Measurements from ENCODE around the gene NPC1L1. TPM values are rescaled to one million over a fixed set of nuclear protein-coding genes. Genes with fewer than 3 reads are reported as not detected.

The NPC1L1 gene
- total RNA-seq, 1 donor from 2014 or later = 21.1 TPM

DNA sequence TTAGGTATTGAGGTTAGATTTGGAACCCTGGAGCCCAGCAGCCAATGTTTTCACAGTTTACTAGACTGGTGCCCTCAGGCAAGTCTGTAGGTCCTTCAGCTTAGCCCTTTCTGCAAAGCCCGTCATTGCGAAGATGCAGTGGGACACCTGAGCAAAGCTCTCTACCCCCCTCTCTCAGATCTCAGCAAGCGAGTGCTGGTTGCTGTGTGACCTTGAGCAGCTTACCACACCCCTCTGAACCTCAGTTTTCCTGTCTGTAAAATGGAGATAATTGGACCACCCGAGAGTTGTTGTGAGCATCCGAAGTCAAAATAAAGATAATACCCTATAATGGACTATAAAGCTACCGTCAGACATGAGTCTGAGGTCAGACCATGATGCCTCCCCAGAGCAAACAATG lies 3.7 kb downstream of the NPC1L1 start:
- ATAC-seq (no peak), DNase-seq (ENCODE audit: low spot score) (no peak)

DNA sequence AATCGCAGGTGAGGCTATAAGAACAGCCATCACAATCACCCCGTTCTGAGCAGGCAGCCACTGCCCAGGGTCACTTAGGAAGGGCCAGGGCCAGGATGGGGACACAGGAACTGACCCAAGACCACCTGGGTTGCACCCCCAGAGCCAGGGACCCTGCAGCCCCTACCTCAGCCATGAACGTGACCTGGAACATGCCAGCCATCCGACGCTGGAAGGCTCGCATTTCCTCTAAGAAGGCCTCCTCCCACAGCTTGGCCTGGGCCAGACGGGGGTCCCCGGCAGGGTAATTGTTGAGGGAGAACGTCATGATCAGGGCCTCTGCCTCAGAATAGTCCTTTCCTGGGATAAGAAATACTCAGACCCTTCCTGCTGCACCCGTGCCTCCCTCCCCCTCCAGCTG lies 5.0 kb downstream of the NPC1L1 start:
- DNase-seq (ENCODE audit: low spot score) = no peak

DNA sequence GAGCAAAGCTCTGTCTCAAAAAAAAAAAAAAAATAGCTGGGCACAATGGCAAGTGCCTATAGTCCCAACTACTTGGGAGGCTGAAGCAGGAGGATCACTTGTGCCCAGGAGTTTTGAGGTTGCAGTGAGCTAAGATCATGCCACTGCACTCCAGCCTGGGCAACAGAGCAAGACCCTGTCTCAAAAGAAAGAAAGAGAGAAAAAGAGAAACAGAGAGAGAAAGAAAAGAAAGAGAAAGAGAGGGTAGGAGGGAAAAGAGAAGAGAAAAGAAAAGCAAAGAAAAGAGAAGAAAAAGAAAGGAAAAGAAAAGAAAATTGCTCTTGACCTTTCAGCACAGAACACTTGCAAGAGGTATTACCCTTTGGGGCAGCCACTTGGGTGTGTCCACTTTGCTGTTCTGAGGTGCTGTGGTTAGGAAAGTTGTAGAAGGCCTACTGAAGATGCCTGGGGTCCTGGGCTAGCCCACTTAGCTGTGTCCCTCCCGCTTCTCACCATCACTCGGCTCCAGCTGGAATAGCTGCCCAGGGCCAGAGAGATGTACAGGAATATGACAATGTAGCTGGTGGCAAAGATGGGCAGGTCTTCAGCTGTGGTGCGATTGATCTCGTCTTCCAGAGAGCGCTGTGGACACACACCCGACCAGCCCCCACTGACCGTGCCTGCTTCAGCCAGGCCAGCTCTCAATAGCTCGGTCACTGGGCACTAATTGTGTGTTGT lies 5.6 kb downstream of the NPC1L1 start:
- no peak for DNase-seq (ENCODE audit: low spot score)
- no peak for ATAC-seq

More for the DNA sequence above, 5.0 kb downstream of the NPC1L1 start:
- ATAC-seq = no peak

DNA sequence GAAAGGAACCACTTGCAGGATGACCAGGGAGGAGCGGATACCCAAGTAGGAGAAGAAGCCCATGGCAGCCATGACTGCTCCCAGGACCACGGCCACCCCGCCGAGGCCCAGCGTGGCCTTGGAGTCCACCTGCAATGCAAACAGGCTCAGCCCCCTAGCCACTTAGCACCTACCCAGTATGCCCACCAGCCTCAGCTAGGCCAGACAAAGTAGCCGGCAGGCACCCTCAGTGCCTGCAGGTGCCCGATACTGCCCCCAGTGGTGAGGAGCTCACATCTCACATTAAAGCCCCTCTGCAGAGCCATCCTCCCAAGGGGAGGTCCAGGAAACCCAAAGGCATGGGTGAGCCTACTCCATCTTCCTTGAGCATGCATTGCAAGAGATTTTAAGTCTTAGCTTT lies 6.6 kb downstream of the NPC1L1 start:
- ATAC-seq = peak; percentile 43
- peak; percentile 47 for DNase-seq (ENCODE audit: low spot score)

DNA sequence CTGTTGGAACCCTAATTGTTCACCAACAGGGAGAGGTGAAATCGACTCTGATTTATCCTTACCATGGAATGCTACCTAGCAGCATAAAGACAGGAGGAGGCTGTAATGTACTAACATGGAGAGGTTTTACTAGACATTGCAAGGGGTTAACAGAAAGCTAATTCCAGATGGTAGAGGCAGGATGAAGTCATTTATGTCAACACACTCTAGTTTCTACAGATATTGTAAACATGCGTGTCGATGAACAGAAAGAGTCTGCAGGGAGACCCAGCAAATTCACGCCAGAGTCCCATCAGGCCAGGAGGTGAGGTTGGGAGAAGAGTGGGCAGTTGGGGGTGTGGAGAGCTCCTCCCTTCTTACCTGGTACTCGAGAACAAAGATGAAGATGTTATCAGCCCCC lies 7.0 kb downstream of the NPC1L1 start:
- no peak for ATAC-seq

DNA sequence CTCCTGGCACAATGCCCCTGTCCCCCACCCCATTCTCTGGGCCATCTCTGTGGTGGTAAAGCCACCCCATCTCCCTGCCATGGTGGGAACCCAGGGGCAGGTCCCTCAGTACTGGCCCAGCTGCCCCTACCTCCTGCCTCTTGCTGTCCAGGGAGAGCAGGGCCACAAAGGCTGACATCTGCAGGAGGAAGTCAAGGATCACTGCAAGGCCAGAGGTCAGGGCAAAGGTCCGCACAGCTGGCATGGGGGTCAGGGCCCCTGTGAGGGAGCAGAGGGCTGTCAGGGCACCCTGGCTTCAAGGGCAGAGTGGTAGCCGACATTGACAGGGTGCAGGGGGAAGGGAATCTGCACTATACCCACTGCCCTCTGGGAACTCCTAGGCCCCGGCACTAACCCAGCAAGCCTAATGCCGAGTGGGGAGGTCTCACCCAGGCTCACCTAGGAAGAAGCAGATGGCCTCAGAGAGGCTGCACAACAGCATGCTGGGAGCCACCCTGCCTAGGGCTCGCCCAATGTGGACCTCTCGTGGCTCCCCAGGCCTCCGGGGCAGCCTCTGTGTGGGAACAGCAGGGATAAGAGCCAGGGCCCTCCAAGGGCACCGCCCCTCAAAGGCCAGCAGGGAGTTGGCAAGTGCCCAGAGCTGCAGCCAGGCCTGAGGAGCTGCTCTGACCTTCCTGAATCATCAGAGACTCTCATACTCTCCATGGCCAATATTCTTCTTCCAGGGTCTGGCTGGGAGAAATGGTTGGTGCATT lies 7.7 kb downstream of the NPC1L1 start:
- ATAC-seq (no peak), DNase-seq (ENCODE audit: low spot score) (no peak)

More for the DNA sequence above, 7.0 kb downstream of the NPC1L1 start:
- no peak for DNase-seq (ENCODE audit: low spot score)

DNA sequence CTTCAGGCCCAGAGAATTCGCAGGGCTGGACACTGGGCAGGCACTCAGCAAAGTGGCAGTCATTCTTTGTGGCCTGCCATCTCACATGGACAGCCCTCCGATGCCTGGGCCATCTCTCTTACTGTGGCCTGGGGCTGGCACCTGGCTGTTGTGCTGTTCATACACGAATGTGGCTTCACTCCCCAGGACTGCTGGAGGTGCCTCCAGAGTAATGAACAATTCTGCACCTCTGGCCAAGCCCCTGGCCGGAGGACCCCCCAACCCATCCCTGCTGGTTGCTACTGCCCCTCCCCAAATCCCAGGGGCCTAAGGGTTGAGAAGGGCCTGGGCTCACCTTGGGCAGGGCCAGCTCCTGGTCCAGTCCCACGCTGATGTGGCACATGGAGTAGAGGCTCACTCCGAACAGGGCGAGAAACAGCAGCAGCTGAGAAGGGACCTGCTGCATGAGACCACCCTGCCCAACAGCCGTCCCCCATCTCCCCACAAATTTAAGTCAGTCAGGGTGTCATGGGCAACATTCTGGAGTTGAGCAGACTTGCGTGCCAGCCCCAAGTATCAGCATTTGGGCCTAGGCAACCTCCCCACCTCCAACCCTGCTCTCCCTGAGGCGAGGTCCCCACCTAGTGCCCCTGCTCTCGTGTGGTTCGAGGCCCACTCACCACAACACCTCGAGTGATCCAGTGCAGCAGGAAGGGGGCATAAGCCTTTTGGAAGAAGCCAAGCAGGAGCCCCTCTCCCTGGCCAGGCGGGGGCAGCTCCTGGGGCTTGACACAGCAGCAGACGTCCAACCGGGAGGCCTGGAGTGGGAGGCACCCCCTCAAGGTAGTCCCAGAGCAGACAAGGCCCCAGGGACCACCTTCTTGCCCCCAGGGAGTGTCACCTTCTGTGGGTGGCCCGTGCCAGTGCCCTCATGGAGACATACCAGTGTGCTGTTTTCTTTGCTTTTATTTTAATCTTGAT lies 9.4 kb downstream of the NPC1L1 start:
- ATAC-seq (no peak), DNase-seq (ENCODE audit: low spot score) (peak; percentile 35)

DNA sequence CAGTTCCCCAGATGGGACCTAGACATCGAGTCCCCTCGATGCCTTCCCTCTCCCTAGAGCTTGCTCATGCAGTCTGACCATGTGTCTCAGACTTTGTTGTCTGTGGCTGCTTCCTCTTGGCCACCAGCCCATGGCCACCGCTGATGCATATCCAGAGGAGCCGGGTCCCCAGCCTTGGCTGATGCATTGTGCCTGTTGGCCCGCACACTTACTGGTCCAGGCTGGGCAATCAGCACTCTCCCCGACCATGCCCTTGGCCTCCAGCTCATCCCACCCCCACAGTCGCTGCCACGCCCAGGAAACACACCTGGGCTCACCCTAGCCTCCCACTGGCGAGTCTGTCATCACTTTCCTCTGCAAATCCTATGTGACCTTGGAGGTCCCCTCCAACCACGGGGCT lies 10.1 kb downstream of the NPC1L1 start:
- ATAC-seq (peak; percentile 13), DNase-seq (ENCODE audit: low spot score) (peak; percentile 41)

DNA sequence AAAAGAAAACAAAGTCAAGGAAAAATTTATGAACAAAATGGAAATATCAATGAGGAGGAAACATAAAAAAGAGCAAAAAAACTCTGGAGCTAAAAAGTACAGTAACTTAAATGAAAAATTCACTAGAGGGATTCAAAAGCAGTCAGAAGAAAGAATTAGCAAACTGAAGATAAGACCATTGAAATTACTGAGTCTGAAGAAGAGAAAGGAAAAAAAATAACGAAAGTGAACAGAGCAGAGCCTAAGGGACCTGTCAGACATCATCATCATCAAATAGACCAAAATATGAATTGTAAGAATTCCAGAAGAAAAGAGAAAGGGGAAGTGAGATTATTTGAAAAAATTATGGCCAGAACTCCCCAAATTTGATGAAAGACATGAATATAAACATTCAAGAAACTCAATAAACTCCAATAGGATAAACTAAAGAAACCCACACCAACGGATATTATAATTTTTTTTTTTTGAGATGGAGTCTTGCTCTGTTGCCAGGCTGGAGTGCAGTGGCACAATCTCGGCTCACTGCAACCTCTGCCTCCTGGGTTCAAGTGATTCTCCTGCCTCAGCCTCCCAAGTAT lies 16.2 kb downstream of the NPC1L1 start:
- no peak for ATAC-seq
- DNase-seq (ENCODE audit: low spot score) = no peak

DNA sequence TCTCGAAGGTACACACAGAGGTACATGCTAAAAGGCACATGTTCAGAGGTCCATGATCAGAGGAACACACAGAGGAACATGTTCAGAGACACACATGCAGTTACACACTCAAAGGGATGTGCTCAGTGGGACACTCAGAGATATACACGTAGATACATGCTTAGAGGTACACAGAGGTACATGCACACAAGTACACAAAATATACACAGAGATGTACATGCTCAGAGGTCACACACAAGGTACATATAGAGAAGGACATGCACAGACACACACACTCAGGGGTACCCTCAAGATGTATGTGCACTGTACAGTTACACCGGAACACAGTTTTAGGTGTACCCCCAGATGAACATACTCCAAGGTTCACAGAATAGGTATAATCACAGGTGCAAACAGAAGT lies 18.8 kb downstream of the NPC1L1 start:
- DNase-seq (ENCODE audit: low spot score) = no peak
- no peak for ATAC-seq

DNA sequence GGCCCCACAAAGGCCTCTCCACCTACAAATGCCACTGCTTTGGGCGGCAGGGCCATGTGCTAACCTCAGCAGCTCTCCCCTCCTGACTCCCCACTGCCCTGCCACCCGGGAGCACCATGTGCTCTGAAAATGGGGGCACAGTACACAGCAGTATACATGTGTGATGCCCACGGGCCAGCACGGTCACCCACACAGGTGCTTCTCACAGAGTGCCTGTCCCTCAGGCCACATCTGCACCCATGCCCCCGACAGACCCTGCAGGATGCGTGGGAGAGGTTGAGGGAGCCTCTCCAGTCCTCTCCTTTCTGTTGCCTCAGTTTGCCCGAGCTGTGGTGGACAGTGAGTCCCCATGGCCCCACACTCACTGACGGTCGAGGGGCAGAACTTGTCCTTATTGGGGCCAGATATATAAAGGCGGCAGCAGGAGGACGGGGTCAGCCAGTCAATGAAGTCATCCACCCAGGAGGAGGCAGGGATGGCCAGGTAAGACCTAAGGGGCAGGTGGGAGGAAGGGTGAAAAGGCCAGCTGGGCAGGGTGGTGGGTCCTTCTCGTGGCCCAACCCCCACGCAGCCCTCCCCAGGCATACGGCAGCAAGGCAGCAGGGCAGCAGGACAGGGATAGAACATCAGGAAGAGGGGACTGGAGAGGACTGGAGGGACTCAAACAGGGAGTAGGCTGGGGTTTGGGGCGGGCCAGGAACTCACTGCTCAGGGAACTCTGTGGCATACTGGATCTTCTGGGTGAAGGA lies 19.6 kb downstream of the NPC1L1 start:
- ATAC-seq (no peak), DNase-seq (ENCODE audit: low spot score) (no peak)

GRCh38 chr7:44520574-44520973 lies 20.6 kb downstream of the NPC1L1 start:
- DNase-seq (ENCODE audit: low spot score) (no peak), ATAC-seq (no peak)

GRCh38 chr7:44519546-44519945 lies 21.6 kb downstream of the NPC1L1 start:
- ATAC-seq = no peak
- DNase-seq (ENCODE audit: low spot score) = no peak

GRCh38 chr7:44518761-44519160 lies 22.4 kb downstream of the NPC1L1 start:
- no peak for ATAC-seq

GRCh38 chr7:44517175-44517574 lies 24.0 kb downstream of the NPC1L1 start:
- ATAC-seq = peak; percentile 81
- peak; percentile 58 for DNase-seq (ENCODE audit: low spot score)

More at GRCh38 chr7:44518761-44519160, 22.4 kb downstream of the NPC1L1 start:
- no peak for DNase-seq (ENCODE audit: low spot score)

DNA sequence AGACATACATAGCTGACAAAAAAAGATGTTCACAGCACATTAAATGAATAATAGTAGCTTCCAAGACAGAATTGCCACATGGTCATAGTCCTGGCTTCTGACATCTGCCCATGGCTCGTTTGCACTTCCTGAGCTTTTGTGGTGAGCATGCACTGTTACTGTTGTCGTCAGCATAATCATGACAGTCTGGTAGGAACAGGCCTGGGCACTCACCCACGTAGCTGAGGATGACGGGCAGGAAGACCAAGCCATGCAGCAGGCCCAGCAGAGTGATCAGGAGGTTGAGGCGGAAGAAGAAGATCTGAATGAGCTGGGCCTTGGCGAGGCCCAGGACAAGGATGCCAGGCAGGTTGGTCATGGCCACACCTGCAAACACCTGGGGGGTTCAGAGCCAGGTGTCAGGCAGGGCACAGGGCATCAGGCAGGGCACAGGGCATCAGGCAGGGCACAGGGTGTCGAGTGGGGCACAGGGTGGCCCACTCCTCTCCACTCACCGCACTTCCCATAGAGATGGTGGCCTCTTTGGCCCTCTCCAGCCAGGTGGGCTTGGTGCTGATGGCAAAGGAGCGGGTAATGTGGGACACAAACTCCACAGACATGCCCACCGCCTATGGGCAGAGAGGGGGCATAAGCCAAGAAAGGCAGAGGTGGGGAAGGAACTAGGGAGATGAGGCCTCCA lies 25.4 kb downstream of the NPC1L1 start:
- DNase-seq (ENCODE audit: low spot score) = no peak
- ATAC-seq = no peak

GRCh38 chr7:44512736-44513135 lies 28.4 kb downstream of the NPC1L1 start:
- ATAC-seq (no peak), DNase-seq (ENCODE audit: low spot score) (no peak)

- ATAC-seq = peak; percentile 12
- DNase-seq (ENCODE audit: low spot score) = no peak
Observed at GRCh38 chr7:44511863-44512468, 29.2 kb downstream of the NPC1L1 start.

GRCh38 chr7:44511236-44511635 lies 29.9 kb downstream of the NPC1L1 start:
- ATAC-seq (peak; percentile 21), DNase-seq (ENCODE audit: low spot score) (no peak)

Data from left lobe of liver (tissue), 2 donors.